ENCODE results near the gene NEUROG3.

DNA sequence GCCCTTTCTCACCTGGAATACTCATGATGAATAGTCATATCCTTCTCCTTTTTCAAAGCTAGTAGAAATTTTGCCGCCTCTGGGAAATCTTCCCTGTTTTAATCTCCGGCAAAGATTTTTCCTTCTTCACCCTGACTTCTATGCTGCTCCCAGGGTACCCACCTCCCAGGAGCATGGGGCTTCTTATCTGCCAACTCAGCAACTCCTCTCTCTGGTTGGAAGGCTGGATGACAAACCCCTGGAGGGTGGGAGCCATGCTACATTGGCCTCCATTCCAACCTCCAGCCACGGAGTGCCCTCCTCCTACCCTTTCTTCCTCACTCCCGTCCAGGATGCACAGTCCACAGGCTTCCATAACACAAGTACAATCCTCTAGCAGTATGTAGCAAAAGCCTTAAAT, 19.9 kb downstream of the NEUROG3 start:
- no peak for TF ChIP-seq ZZZ3 (IDR thresholded peaks at IDR 0.05; ENCODE audit: control insufficient read depth, insufficient read length, low read depth)
- TF ChIP-seq, protein P1, sequence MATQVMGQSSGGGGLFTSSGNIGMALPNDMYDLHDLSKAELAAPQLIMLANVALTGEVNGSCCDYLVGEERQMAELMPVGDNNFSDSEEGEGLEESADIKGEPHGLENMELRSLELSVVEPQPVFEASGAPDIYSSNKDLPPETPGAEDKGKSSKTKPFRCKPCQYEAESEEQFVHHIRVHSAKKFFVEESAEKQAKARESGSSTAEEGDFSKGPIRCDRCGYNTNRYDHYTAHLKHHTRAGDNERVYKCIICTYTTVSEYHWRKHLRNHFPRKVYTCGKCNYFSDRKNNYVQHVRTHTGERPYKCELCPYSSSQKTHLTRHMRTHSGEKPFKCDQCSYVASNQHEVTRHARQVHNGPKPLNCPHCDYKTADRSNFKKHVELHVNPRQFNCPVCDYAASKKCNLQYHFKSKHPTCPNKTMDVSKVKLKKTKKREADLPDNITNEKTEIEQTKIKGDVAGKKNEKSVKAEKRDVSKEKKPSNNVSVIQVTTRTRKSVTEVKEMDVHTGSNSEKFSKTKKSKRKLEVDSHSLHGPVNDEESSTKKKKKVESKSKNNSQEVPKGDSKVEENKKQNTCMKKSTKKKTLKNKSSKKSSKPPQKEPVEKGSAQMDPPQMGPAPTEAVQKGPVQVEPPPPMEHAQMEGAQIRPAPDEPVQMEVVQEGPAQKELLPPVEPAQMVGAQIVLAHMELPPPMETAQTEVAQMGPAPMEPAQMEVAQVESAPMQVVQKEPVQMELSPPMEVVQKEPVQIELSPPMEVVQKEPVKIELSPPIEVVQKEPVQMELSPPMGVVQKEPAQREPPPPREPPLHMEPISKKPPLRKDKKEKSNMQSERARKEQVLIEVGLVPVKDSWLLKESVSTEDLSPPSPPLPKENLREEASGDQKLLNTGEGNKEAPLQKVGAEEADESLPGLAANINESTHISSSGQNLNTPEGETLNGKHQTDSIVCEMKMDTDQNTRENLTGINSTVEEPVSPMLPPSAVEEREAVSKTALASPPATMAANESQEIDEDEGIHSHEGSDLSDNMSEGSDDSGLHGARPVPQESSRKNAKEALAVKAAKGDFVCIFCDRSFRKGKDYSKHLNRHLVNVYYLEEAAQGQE (IDR thresholded peaks at IDR 0.05; ENCODE audit: low read depth, low read length) = no peak
- no peak for TF ChIP-seq SMC3 (IDR thresholded peaks at IDR 0.05; ENCODE audit: borderline replicate concordance, low read length)
- TF ChIP-seq ESRRA (IDR thresholded peaks at IDR 0.05; ENCODE audit: low read length) = no peak
- TF ChIP-seq TBL1XR1 (IDR thresholded peaks at IDR 0.05; ENCODE audit: low read depth, low read length) = no peak
- TF ChIP-seq MEF2A (IDR thresholded peaks at IDR 0.05; ENCODE audit: insufficient read depth, low read depth, low read length) = no peak
- no peak for TF ChIP-seq KAT2A (conservative IDR thresholded peaks at IDR 0.05; ENCODE audit: control insufficient read depth, low read depth, low read length)
- TF ChIP-seq CTCF (IDR thresholded peaks at IDR 0.05 in 2 of 3, conservative IDR thresholded peaks at IDR 0.05 in 1 of 3; ENCODE audit: control insufficient read depth in 2 of 3, extremely low read depth in 1 of 3, insufficient read depth in 1 of 3, low read depth in 3 of 3, low read length in 3 of 3) = no peak
- no peak for TF ChIP-seq STAT3 (IDR thresholded peaks at IDR 0.05; ENCODE audit: low read depth, low read length)
- no peak for TF ChIP-seq POLR2AphosphoS5 (IDR thresholded peaks at IDR 0.05; ENCODE audit: low read length)

Measured in GM12878 (cell line).